Measurements from ENCODE around the gene NME1.
A peak's percentile ranks its signal among the peaks of the same experiment; 100 is the strongest.
"Not testable (repeated sequence)": the region's sequence is repeated elsewhere in the genome, so short reads cannot be mapped to it uniquely, and the experiment has no call there.

NME1 gene

DNA sequence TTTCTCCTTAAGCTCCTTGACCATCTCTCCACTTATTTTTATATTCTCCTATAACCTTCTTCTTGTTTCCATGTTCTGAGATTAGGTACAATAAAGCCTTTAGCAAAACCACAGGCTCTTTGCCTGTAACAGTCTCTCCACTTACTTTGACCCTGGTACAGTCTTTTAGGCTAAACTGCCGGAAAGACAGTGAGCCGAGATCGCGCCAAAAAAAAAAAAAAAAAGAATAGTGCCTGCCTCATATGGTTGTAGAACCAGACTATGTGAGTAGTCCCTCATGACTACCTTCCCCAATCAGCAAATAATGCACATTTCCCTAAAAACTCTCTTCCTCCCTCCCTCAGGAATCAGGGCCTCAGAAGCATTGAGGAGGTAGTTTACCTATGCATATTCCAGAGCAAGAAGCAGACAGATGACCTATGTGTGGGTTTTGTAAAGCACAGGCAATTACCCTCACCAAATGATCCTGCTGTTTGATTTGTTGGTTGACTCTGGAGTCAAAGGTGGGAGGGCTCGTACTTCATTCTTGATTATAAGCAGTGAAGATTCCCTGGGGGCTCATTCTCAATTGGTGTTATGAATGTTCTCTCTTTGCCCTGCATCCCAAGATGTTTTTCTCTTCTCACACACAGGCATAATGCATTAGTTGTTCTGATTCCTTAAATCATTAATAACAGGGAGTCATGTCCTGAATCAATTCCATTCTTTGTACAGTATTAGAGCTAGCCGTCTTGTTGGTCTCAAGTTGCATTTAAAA lies 8.9 kb upstream of the NME1 start:
- no peak for DNase-seq (ENCODE audit: low read depth)

DNA sequence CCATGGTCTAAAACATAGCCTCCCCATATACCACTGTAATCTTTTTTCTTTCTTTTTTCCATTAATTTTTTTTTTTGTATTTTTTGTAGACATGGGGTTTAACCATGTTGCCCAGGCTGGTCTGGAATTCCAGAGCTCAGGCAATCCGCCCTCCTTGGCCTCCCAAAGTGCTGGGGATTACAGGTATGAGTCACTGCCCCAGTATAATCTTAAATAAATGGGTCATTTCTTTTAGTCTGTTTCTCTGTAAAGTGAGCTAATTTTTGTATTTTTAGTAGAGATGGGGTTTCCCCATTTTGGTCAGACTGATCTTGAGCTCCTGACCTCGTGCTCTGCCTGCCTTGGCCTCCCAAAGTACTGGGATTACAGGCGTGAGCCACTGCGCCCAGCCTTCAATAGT lies 5.7 kb upstream of the NME1 start:
- DNase-seq (ENCODE audit: low read depth), result no peak

DNA sequence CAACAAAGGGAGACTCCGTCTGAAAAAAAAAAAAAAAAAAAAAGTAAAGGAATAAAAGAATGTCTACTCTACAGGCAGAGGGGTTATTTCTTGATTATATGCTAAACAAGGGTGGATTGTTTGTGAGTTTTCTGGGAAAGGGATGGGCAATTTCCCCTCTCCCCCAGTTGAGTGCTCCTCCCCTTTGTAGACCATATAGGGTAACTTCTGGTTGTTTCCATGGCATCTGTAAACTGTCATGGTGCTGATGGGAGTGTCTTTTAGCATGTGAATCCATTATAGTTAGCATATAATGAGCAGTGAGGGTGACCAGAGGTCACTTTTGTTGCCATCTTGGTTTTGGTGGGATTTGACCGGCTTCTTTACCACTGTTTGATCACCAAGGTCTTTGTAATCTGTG lies 4.2 kb upstream of the NME1 start:
- DNase-seq (ENCODE audit: low read depth), result no peak

- no peak for DNase-seq (ENCODE audit: low read depth)
These were observed 2.4 kb upstream of the NME1 start for GRCh38 chr17:51150932-51151331.

DNA sequence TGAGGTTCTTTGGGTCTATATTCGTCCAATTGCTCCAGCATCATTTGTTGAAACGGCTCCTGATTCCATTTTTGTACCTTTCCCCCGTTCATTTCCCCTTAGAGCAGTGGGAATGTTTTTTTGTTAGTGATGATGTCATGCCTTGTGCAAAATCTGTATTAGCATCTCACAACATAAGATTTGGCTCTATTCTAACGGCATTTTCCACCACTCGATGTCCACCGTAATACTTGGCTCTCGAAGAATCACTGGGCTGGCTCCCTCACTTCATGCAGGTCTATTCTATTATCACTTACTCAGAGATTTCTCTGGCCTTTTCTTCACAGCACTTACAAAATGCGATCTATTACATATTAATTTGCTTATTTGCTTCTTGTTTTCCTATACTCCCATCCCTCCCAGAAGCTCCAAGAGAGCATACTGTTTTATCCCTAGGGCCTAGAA lies 571 bp upstream of the NME1 start:
- DNase-seq (ENCODE audit: low read depth), result no peak

DNA sequence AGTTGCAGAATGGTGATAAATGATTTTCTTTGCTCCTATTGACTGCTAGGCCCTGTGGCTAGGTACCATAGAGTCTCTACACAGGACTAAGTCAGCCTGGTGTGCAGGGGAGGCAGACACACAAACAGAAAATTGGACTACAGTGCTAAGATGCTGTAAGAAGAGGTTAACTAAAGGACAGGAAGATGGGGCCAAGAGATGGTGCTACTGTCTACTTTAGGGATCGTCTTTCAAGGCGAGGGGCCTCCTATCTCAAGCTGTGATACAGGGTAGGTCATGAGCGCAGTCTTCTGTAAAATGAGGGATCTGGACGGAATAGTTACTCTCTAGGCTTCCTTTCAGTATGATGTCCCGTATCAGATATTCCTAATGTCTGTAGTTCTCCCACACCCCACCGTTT lies 817 bp downstream of the NME1 start:
- no peak for DNase-seq (ENCODE audit: low read depth)

- no peak for DNase-seq (ENCODE audit: low read depth)
These were observed 2.1 kb downstream of the NME1 start for GRCh38 chr17:51155416-51155815.

DNA sequence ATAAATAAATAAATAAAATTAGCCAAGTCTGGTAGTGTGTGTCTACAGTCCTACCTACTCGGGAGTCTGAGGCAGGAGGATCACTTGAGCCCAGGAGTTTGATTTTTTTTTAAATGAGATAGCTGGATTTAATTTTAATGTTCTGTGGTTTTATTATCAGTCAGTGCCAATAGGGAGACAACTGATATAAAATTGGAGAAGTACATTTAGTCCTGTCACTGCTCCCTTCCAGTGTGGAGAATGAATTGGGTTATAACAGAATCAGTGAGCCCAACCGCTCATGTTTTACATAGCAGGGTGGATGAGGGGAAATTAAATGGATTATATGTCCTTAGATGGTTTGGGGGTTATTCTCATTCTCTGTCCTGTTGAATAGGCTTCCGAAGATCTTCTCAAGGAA lies 6.2 kb downstream of the NME1 start:
- no peak for DNase-seq (ENCODE audit: low read depth)

DNA sequence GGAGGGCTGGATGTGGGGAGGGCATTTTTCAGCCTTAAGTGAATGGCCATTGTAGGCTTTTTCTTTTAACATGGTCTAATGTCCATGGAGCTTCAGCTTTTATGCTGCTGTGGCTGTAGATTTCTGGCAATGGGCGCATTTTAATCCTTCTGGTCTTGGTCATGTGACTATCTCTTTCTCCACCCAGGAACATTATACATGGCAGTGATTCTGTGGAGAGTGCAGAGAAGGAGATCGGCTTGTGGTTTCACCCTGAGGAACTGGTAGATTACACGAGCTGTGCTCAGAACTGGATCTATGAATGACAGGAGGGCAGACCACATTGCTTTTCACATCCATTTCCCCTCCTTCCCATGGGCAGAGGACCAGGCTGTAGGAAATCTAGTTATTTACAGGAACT lies 8.2 kb downstream of the NME1 start:
- DNase-seq (ENCODE audit: low read depth), result no peak

DNA sequence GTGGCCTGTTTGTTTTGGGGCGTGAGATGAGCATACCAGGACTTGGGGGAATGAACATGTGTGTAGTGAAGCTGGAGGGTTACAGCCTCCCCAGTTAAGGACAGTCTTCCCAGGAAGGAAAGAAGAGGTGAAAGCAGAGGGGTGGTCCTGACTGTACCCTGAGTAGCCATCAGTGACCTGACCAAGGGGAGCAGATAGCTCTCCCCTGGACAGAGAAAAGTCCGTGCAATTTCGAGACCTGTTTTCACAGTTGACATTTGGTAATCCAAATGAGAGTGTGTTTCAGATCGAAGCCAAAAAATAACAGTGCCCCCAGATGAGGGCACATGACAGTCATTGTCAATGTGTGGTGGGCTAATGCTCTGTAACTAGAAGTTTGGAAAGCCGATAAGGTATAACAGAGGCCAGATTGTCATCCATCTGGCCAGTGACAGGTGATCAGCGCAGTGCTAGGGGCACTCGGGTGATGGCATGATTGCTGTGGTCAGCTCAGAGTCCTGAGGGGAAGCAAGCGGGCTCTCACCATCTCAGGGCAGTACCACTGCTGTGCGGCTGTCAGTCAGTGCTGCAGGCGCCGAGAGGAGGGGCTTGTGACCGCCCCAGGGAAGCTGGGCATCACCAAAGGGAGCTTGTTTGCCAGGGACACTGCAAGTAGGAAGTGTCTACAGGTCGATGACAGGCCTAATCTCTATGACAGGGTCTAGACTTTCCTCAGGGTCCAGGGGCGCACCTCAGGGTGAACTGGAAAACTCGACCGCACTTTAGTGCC lies 11.7 kb downstream of the NME1 start:
- no peak for DNase-seq (ENCODE audit: low read depth)

- DNase-seq (ENCODE audit: low read depth), result peak; percentile 3
These were observed 12.4 kb downstream of the NME1 start for GRCh38 chr17:51165680-51166197.

DNA sequence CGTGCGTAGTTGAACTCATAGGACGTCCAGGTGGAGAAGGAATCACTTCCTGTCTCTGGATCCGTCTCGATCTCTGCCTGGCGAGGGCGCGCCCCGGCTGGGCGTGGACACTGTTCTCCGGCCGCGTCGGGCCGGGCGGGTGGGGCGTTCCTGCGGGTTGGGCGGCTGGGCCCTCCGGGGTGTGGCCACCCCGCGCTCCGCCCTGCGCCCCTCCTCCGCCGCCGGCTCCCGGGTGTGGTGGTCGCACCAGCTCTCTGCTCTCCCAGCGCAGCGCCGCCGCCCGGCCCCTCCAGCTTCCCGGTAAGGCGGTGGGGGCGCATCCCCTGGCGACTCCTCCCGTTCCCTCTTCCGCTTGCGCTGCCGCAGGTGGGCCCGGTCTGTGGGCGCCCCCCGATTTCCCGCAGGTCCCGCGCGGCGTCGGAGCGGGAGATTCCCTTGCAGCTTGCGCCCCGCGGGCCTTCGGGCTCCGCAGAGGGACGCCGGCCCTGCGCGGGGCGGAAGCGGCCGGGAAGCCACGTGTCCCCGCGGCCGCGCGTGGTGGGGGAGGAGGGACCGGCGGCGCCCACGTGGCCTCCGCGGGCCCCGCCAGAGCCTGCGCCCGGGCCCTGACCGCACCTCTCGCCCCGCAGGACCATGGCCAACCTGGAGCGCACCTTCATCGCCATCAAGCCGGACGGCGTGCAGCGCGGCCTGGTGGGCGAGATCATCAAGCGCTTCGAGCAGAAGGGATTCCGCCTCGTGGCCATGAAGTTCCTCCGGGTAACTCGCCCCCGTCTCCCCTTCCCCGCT lies 13.0 kb downstream of the NME1 start, which contains the start of gene NME2:
Gene NME2, plus strand, starts transcription at position 214 of the 789 bp plus-strand sequence. Its CDS starts 420 bp downstream, at position 634.
- DNase-seq (ENCODE audit: low read depth), result peak; percentile 31

DNA sequence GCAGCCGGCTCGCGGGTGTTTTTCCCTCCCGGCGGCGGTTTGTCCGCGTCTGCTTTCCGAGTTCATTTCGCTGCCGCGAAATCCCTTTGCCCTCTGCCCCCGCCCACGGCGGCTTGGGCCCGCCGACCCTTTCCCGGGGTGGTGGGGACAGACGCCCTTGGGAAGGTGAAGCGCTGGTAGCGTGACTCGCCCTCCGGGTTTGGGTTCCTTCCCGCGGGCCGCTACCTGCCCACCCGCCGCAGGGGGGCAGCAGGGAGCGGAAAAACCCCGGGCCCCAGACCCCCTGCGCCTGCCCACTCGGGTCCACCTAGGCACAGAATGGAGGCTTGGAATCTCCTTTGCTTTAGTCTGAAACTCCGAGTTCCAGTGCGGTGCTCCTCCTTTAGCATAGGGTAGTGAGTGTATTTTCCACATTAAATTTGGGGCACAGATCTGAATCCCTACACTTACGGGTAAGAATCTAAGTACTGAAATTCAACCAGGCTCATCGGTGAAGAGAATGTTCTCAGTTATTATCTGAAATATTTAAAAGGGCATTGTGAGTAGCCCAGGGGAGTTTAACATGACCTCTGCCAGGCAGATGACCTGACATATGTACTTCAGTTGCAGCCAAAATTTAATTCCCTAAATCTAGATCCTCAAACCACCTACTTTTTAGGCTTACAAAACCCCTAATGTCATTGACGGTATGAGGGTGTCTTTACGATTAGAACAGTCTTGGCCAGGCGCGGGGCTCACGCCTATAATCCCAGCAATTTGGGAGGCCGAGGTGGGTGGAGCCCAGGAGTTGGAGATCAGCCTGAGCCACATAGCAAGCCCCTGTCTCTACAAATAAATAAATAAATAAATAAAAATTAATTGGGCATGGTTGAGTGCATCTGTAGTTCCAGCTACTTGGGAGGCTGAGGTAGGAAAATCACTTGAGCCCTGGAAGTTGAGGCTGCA lies 13.9 kb downstream of the NME1 start:
- peak; percentile 44 for DNase-seq (ENCODE audit: low read depth)

GRCh38 chr17:51169340-51169739 lies 16.0 kb downstream of the NME1 start:
- DNase-seq (ENCODE audit: low read depth), result no peak

- no peak for DNase-seq (ENCODE audit: low read depth)
These were observed 17.4 kb downstream of the NME1 start for GRCh38 chr17:51170736-51171135.

- not testable (repeated sequence) for DNase-seq (ENCODE audit: low read depth)
These were observed 18.7 kb downstream of the NME1 start for GRCh38 chr17:51172030-51172429.

DNA sequence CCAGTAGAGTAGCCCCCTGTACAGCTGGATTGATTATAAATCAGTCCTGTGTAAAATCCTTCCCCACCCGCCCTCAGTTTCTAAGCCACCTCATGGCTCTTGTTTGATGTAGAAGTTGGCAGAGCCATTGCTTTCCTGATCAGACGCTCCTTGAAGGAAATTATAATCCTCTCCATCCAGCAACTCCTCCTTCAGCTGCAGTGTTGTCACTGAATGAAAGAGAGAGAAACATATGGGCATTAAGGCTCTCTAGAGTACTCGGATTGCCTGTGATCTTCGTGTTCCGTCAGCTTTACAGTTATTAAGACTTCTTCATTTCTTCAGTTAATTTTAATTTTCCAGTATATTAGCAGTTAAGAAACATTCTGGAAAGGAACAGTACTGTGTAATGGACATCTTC lies 27.1 kb downstream of the NME1 start:
- DNase-seq (ENCODE audit: low read depth), result no peak

GRCh38 chr17:51184124-51184523 lies 30.8 kb downstream of the NME1 start:
- DNase-seq (ENCODE audit: low read depth), result no peak

DNA sequence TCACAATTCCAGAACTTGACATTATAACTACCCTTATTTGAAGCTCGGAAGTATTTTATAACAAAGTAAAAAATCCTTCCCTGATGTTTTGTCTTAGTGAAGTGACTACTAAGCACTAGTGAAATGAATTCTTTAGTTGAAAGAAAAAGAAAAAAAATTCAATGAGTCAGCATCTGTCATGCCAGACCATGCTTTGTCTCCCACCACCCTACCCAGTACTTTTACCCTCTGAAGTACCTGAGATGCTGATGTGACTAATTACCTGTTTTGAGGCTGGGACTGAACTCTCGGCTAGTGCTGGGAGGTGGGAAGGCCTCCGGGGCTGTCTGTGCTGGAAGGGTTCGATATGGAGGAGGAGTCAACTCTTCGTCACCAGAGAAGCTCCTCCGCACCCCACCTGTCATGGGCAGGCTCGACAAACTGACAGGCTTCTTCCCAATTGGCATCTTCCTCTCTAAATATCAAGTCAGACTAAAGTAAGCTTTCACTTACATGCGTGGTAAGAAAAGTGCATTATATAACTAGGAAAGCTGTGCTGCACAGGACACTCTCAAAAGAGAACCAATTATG lies 32.5 kb downstream of the NME1 start:
- DNase-seq (ENCODE audit: low read depth), result no peak

- no peak for DNase-seq (ENCODE audit: low read depth)
These were observed 35.0 kb downstream of the NME1 start for GRCh38 chr17:51188271-51188833.
